Aorta (tissue), 5 donors: Measurements from ENCODE around the gene KRTAP29-1. TPM values are rescaled to one million over a fixed set of nuclear protein-coding genes. Genes with fewer than 3 reads are reported as not detected.

Source experiments
- ATAC-seq: fragments of 200-7000 bp; cut with Tn5 transposase; one replicate; pipeline ENCODE4 v1.9.1; 2022; ENCODE audit warnings: moderate library complexity; ENCODE audit not compliant: low FRiP score
- DNase-seq, 2 donors: peaks; one replicate each; pipeline ENCODE4 v3.0.0-alpha.2; 2020
- H3K27ac ChIP-seq, 2 donors: one replicate each; pipeline ENCODE4 v1.5.1; 2013; ENCODE audit warnings: low read length in 2 of 2, mild to moderate bottlenecking in 2 of 2, moderate library complexity in 2 of 2, control low read depth in 1 of 2, inconsistent platforms in 1 of 2, low read depth in 1 of 2
- H3K27me3 ChIP-seq, 2 donors: one replicate each; pipeline ENCODE4 v1.6.1; 2013; ENCODE audit warnings: control low read depth in 1 of 2, low read length in 1 of 2, mild to moderate bottlenecking in 1 of 2, moderate library complexity in 1 of 2; ENCODE audit not compliant: insufficient read depth in 2 of 2, control insufficient read depth in 1 of 2
- H3K36me3 ChIP-seq, 2 donors: one replicate each; pipeline ENCODE4 v1.6.1; 2013; ENCODE audit warnings: control low read depth in 1 of 2, low read length in 1 of 2, mild to moderate bottlenecking in 1 of 2; ENCODE audit not compliant: insufficient read depth in 2 of 2, control insufficient read depth in 1 of 2
- H3K4me1 ChIP-seq, 2 donors: one replicate each; pipeline ENCODE4 v1.6.1; 2013; ENCODE audit warnings: low read length in 2 of 2, control low read depth in 1 of 2, mild to moderate bottlenecking in 1 of 2, moderate library complexity in 1 of 2; ENCODE audit not compliant: insufficient read depth in 2 of 2, control insufficient read depth in 1 of 2
- H3K4me3 ChIP-seq, 2 donors: one replicate each; pipeline ENCODE4 v1.5.1; 2013; ENCODE audit warnings: low read length in 2 of 2, control low read depth in 1 of 2, mild to moderate bottlenecking in 1 of 2
- H3K9me3 ChIP-seq: one replicate; pipeline ENCODE4 v1.6.1; 2013; ENCODE audit warnings: mild to moderate bottlenecking, low read length; ENCODE audit not compliant: control insufficient read depth
- WGBS, 2 donors: extraction: QIAGEN DNeasy Blood & Tissue Kit; methylation state at CpG; one replicate each; pipeline ENCODE4 v1.1.7; 2013; 5-methylcytosine and 5-hydroxymethylcytosine counted together
- intact Hi-C, 2 donors: fragments of 100-400 bp; cut with DNase I; formaldehyde crosslinking; loops; one replicate each; pipeline versions ENCODE4 v1.14.2 to v1.15.0; 2022
- polyA plus RNA-seq, 2 donors: library from polyadenylated mRNA; stranded (reverse); fragments of 200-250 nt; gene quantifications; one replicate each; pipeline ENCODE4 v1.2.3, GENCODE V29; 2013
- total RNA-seq, 2 donors: library from RNA; stranded (reverse); fragmentation: NEBNext Ultra II Directional; extraction: Animal tissue kit (Norgen Biotek cat#: 25700); gene quantifications; one replicate each; pipeline ENCODE4 v1.2.1, GENCODE V29; 2021
- donor health status: healthy with polysubstance abuse.
- donor health status: Bipolar disorder and iron deficiency.
- donor health status: DM: no; HTN: no; CAD: no.
- donor health status: DM: no; HTN: no; CAD: no.
- donor health status: DM: yes; HTN: yes; CAD: no.

The KRTAP29-1 gene
- total and polyA plus RNA-seq, 4 donors = not detected

- ATAC-seq (no peak), DNase-seq (no peak)
- 78 to 83% methylated on average over 2 of the region's 2 CpGs for WGBS, 2 donors
Observed at GRCh38 chr17:41332239-41332638, 29.6 kb upstream of the KRTAP29-1 start.

GRCh38 chr17:41331606-41332005 lies 29.0 kb upstream of the KRTAP29-1 start:
- Histone ChIP-seq H3K27ac (no peak overlapping the region), H3K27me3 (no peaks in the 10 kb centered on the region), H3K4me1 (no peaks in the 10 kb centered on the region), H3K4me3 (no peak overlapping the region), H3K36me3 (no peaks in the 10 kb centered on the region), H3K9me3 (no peaks in the 10 kb centered on the region)
- intact Hi-C loops = no loop called here
- WGBS, 2 donors = 60 to 68% methylated on average over 7 of the region's 7 CpGs
- DNase-seq (no peak), ATAC-seq (no peak)

More at GRCh38 chr17:41332239-41332638, 29.6 kb upstream of the KRTAP29-1 start:
- H3K9me3 ChIP-seq = no peaks in the 10 kb centered on the region
- intact Hi-C loops = no loop called here
- H3K4me3 ChIP-seq = no peak overlapping the region
- no peaks in the 10 kb centered on the region for H3K27me3 ChIP-seq
- H3K4me1 ChIP-seq = no peaks in the 10 kb centered on the region
- no peaks in the 10 kb centered on the region for H3K36me3 ChIP-seq
- H3K27ac ChIP-seq = no peak overlapping the region

- Histone ChIP-seq H3K9me3 (no peaks in the 10 kb centered on the region), H3K27me3 (no peaks in the 10 kb centered on the region), H3K4me1 (no peaks in the 10 kb centered on the region), H3K27ac (no peak overlapping the region), H3K4me3 (no peak overlapping the region), H3K36me3 (no peaks in the 10 kb centered on the region)
- ATAC-seq = peak; percentile 20
- 52 to 53% methylated on average over 13 of the region's 13 CpGs for WGBS, 2 donors
- intact Hi-C loops = loop anchor here in 1 of 2 donors (10.0 kb wide), 1 partner anchor 415 kb away; no protein-coding TSS in a partner anchor
- peak in 1 of 2 donors; percentile 52 for DNase-seq
Observed at GRCh38 chr17:41329279-41329948, 26.8 kb upstream of the KRTAP29-1 start.

- no peaks in the 10 kb centered on the region for H3K27me3 ChIP-seq
- ATAC-seq = no peak
- DNase-seq = no peak
- H3K9me3 ChIP-seq = no peaks in the 10 kb centered on the region
- intact Hi-C loops = loop anchor here in 1 of 2 donors (10.0 kb wide), 1 partner anchor 413 kb away; no protein-coding TSS in a partner anchor
- H3K4me3 ChIP-seq = no peak overlapping the region
- H3K4me1 ChIP-seq = no peaks in the 10 kb centered on the region
- WGBS, 2 donors = 87 to 91% methylated on average over 7 of the region's 7 CpGs
- H3K27ac ChIP-seq = no peak overlapping the region
- no peaks in the 10 kb centered on the region for H3K36me3 ChIP-seq
Observed at GRCh38 chr17:41328207-41328606, 25.6 kb upstream of the KRTAP29-1 start.

GRCh38 chr17:41327411-41328120 lies 24.9 kb upstream of the KRTAP29-1 start:
- H3K9me3 ChIP-seq = no peaks in the 10 kb centered on the region
- H3K27ac ChIP-seq = no peak overlapping the region
- no peaks in the 10 kb centered on the region for H3K4me1 ChIP-seq
- ATAC-seq (no peak), DNase-seq (no peak)
- intact Hi-C loops = loop anchor here in 1 of 2 donors (10.0 kb wide), 1 partner anchor 413 kb away; no protein-coding TSS in a partner anchor
- H3K36me3 ChIP-seq = no peaks in the 10 kb centered on the region
- no peak overlapping the region for H3K4me3 ChIP-seq
- 68 to 77% methylated on average over 8 of the region's 8 CpGs for WGBS, 2 donors
- no peaks in the 10 kb centered on the region for H3K27me3 ChIP-seq

- Histone ChIP-seq H3K4me3 (no peak overlapping the region), H3K27ac (no peak overlapping the region), H3K9me3 (no peaks in the 10 kb centered on the region), H3K27me3 (no peaks in the 10 kb centered on the region), H3K36me3 (no peaks in the 10 kb centered on the region), H3K4me1 (no peaks in the 10 kb centered on the region)
- 87 to 88% methylated on average over 18 of the region's 18 CpGs for WGBS, 2 donors
- ATAC-seq (no peak), DNase-seq (no peak)
- intact Hi-C loops = loop anchor here in 1 of 2 donors (10.0 kb wide), 1 partner anchor 412 kb away; no protein-coding TSS in a partner anchor
Observed at GRCh38 chr17:41326173-41327145, 23.8 kb upstream of the KRTAP29-1 start.

- Histone ChIP-seq H3K27ac (no peak overlapping the region), H3K4me3 (no peak overlapping the region), H3K4me1 (no peaks in the 10 kb centered on the region), H3K9me3 (no peaks in the 10 kb centered on the region), H3K36me3 (no peaks in the 10 kb centered on the region), H3K27me3 (no peaks in the 10 kb centered on the region)
- ATAC-seq (no peak), DNase-seq (no peak)
- intact Hi-C loops = loop anchor here in 1 of 2 donors (10.0 kb wide), 1 partner anchor 411 kb away; no protein-coding TSS in a partner anchor
- 85 to 87% methylated on average over 6 of the region's 6 CpGs for WGBS, 2 donors
Observed at GRCh38 chr17:41325611-41326010, 23.0 kb upstream of the KRTAP29-1 start.

GRCh38 chr17:41325126-41325525 lies 22.5 kb upstream of the KRTAP29-1 start:
- intact Hi-C loops = loop anchor here in 1 of 2 donors (10.0 kb wide), 1 partner anchor 410 kb away; no protein-coding TSS in a partner anchor
- Histone ChIP-seq H3K27me3 (no peaks in the 10 kb centered on the region), H3K36me3 (no peaks in the 10 kb centered on the region), H3K4me3 (no peak overlapping the region), H3K9me3 (no peaks in the 10 kb centered on the region), H3K4me1 (no peaks in the 10 kb centered on the region), H3K27ac (no peak overlapping the region)
- ATAC-seq = no peak
- 87 to 89% methylated on average over 10 of the region's 10 CpGs for WGBS, 2 donors
- no peak for DNase-seq
